Measurements from ENCODE around the gene PTX4. TPM values are rescaled to one million over a fixed set of nuclear protein-coding genes. Genes with fewer than 3 reads are reported as not detected.

The PTX4 gene
- total and polyA plus RNA-seq, 9 of the 15 experiments (the other 6 are each of a cell fraction or from before 2014, with no cell fraction given), result 0.11 TPM; not detected in 8

- TF ChIP-seq POLR2A (conservative IDR thresholded peaks at IDR 0.05) (0 out of 2 replicates have a peak, but pooled peaks have one; percentile 21), PTRF (tag; IDR thresholded peaks at IDR 0.05) (no peak), TEAD1 (CRISPR knock-in tag; IDR thresholded peaks at IDR 0.05) (no peak), SNRNP70 (optimal IDR thresholded peaks at IDR 0.05; ENCODE audit: low read depth, low read length) (no peak), MAFK (IDR thresholded peaks at IDR 0.05; ENCODE audit: low read length) (no peak), POLR3G (IDR thresholded peaks at IDR 0.05; ENCODE audit: extremely low read depth, insufficient read length, insufficient replicate concordance) (no peak), KLF16 (IDR thresholded peaks at IDR 0.05) (peak; percentile 47; the same call in 1 of the 2 replicates), TGIF2 (CRISPR knock-in tag; IDR thresholded peaks at IDR 0.05) (no peak), ZNF316 (IDR thresholded peaks at IDR 0.05) (peak; percentile 14; the same call in 1 of the 2 replicates), ZSCAN29 (IDR thresholded peaks at IDR 0.05) (no peak), MTA1 (IDR thresholded peaks at IDR 0.05; ENCODE audit: borderline replicate concordance) (0 out of 2 replicates have a peak, but pooled peaks have one; percentile 65), TRIM24 (IDR thresholded peaks at IDR 0.05) (0 out of 4 replicates have a peak, but pooled peaks of 1 of the 2 experiments have one; percentile 14), ZC3H4 (CRISPR knock-in tag; IDR thresholded peaks at IDR 0.05; ENCODE audit: borderline replicate concordance) (no peak), ZNF263 (CRISPR knock-in tag; IDR thresholded peaks at IDR 0.05; ENCODE audit: borderline replicate concordance) (no peak), MLX (CRISPR knock-in tag; conservative IDR thresholded peaks at IDR 0.05) (no peak), PCBP1 (IDR thresholded peaks at IDR 0.05; ENCODE audit: low read depth, low read length, poor library complexity, severe bottlenecking) (no peak), MYBL2 (IDR thresholded peaks at IDR 0.05; ENCODE audit: low read depth) (no peak), MYBL2 (CRISPR knock-in tag; IDR thresholded peaks at IDR 0.05; ENCODE audit: borderline replicate concordance) (no peak), VEZF1 (CRISPR knock-in tag; IDR thresholded peaks at IDR 0.05) (no peak)
- TF ChIP-seq, protein P1, sequence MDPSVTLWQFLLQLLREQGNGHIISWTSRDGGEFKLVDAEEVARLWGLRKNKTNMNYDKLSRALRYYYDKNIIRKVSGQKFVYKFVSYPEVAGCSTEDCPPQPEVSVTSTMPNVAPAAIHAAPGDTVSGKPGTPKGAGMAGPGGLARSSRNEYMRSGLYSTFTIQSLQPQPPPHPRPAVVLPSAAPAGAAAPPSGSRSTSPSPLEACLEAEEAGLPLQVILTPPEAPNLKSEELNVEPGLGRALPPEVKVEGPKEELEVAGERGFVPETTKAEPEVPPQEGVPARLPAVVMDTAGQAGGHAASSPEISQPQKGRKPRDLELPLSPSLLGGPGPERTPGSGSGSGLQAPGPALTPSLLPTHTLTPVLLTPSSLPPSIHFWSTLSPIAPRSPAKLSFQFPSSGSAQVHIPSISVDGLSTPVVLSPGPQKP (CRISPR knock-in tag; IDR thresholded peaks at IDR 0.05), result no peak
Measured at GRCh38 chr16:1472974-1473373, 15.8 kb downstream of the PTX4 start (continued).
